Muscle of back (tissue), 11 donors: ENCODE data around the gene EOGT. TPM values are rescaled to one million over a fixed set of nuclear protein-coding genes. Genes with fewer than 3 reads are reported as not detected.
A peak's percentile ranks its signal among the peaks of the same experiment; 100 is the strongest.

Experiments used
- DNase-seq, 3 donors: peaks; one replicate each; pipeline versions ENCODE4 v3.0.0 to v3.0.0-alpha.2; 2013
- polyA plus RNA-seq, 10 donors: library from polyadenylated mRNA; unstranded; fragments of 120-200 nt; gene quantifications; one replicate each; pipeline ENCODE4 v1.2.1, GENCODE V29; 2013; ENCODE audit not compliant: insufficient read length in 10 of 10

Gene EOGT
- polyA plus RNA-seq, 10 donors: 12.9 to 26.6 (median 19.9) TPM

DNA sequence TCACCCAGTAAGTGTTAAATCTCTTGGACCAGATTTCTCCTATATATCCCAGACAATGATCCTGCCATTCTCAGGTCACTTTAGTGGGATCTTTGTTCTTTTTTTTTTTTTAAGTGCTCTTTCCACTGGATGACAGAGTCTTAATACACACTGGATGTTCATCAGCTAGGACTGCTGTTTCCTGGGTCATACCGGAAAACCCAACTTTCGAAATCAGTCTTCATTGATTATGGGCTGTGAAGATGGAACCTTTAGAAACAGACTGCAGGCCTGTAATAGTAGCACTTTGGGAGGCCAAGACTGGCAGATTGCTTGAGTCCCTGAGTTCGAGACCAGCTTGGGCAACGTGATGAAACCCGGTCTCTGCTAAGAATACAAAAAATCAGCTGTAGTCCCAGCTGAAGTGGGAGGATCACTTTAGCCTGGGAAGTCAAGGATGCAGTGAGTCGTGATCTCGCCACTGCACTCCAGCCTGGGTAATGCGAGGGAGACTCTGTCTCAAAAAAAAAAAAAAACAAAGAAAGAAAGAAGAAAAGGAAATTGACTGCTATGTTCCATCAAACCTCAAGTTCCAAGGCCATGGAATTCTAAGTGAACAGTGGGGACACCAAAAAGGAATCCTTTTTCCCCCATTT is 2.3 kb downstream of the EOGT start:
- DNase-seq: no peak

DNA sequence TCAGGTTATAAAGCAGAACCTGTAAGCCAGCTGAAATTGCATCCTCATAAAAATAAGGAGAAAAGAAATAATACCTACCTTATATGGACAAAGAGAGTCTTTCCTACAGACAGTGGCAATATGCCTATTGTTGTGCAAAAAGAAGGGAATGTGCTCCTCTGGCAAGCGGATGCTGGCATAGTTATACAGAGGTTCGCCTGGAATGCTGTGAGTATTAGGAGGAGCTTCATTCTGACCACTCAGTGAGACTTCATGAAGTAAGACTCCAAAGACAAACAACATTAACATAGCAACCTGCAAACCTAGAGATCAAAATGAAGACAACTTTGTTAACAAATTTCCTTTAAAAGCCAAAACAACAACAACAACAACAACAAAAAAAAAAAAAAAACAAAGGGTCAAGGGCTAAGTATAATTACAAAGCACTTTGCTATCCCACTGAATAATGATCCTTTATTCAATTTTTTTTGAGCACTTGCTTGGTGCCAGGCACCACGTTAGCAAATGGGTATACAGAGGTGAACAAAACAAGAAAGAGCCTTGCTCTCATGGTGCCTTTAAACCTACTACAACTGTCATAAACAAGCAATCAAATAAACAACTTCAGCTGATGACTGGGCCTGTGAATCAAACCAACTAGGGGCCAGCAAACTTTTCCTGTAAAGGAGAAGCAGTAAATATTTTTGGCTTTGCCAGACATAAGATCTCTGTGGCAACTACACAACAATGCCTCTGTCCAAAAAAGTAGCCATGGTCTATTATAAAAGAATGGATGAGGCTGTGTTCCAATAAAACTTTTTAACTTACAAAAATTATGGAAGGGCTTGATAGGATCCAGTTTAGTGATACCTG is 3.7 kb downstream of the EOGT start:
- peak; percentile 38 to 55 (median 48) for DNase-seq

DNA sequence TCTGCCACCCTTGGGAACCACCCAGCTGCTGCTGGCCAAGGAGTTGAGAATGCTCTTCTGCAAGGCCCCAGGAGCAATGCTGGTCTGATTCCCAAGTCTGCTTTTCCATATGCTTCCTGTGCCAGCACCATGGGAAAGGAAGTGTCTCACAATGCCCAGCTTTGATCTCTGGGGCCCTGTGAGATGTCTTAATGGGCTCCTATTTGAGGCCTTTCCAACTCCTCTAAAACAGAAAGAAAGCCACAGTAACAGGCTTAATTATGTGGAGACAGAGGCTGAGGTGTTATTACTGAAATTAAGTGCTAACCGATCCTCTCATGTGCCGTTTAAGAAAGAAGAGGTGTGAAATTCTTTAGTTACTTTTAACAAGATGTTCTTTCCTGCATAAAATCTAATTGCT is 4.5 kb downstream of the EOGT start:
- DNase-seq: no peak

DNA sequence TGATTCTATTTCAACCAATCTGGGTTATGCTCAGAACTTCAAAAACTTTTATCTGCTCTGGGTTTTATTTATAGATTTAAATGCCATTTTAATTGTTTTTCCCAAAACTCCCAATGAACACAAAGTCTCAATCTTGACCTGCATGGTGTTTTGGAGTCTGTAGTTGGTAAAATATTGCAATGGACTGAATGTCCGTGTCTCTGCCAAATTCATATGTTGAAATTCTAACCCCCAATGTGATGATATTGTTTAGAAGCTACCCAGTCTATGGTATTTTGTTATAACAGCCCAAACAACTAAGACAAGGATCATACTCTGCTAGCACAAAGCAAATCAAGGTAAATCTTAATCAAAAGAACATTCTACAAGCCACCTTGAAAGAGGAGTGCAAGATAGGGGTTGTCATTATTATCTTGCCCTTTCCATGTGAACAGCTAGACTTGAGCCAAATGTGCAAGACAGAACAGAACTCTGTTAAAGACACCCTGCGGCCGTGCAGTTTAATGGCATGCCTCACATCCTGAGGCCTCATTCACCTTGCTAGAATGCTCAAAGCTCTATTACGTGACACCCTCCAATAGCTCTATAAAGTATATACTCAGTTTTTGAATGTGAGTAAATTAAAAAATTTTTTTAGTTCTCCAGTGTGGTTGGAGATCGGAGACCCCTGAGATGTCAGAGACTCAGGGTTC is 7.5 kb downstream of the EOGT start:
- DNase-seq: no peak

DNA sequence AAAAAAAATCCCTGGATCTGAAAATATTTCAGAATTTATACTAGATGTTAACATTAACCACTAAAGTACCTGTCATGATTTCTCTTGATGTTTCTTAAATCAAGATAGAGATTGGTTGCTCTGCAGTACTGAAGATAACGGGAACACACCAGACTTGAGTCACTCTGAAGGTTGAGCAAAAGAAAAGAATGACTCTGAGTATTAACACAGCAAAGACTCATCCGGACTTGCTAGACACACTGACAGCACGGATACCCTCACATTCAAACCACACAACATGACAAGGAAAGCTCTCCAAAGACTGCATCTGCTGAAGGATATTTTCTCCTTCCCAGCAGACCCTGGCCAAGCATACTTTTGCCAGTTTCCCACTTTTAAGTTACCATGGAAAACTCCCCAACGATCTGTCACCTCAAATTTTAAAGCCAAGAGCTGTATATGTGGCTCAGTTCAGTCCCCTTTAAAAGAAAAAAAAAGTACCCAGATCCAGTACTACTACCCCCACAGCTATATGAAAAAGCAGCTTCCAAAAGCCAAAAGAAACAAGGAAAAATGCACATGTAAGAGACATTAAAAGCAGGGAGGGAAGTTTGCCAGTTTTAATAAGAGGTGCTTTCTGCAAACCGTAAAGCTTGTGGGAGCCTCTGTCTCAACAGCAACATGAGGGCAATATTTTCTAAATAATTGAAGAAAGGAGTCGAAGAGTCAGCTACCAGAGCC is 8.3 kb downstream of the EOGT start:
- DNase-seq: peak in 1 of 3 donors; percentile 49

DNA sequence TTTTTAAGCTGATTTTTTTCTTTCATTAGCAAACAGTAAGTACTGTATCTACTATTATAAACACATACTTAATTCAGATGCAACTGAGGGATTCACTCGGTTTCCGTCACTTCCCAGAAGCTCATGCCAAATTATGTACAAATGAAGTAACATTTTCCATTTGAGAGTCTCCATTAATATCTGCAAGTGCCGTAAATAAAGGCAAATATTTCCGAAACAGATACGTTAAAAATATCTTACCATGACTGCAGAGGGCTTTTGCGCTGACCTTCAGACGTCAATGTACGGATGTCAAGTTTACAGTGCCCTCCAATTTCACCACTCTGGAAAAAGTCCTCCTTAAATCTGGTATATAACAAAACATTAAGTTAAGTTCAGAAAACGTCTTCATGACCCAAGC is 9.3 kb downstream of the EOGT start:
- no peak for DNase-seq

DNA sequence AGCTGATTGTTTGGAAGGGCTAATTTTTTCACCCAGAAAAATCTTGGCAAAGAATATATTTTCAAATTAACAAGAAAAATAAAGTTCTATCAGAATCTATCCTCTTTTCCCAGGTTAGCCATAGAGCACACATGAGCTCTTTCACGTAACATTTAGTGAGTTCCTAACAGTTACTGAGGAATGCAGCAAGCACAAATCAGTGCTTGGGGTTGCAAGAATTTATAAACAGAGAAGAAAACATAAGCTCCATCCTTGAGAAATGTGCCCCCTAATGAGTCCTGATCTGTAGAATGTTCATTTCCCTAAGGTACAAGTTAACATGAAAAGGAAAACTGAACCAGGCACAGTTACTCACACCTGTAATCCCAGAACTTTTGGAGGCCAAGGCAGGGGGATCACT is 13.9 kb downstream of the EOGT start:
- DNase-seq: no peak

DNA sequence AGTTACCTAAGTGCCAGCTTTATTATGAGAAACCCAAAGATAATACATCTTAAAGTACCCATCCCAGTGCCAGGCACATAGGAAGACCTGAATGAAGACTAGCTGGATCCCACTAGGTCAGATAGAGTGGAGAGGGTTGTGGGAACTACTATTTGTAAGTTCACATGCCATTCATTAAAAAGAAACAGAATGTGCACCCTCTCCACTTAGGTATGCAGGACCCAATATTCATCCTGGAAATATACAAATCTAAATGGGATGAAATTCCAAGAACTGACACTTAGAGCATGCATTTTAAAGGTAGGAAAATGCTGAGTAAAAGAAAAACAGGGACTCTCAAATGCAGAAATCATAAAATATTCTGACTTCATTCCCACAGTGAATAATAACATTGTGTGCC is 14.3 kb downstream of the EOGT start:
- DNase-seq: no peak

DNA sequence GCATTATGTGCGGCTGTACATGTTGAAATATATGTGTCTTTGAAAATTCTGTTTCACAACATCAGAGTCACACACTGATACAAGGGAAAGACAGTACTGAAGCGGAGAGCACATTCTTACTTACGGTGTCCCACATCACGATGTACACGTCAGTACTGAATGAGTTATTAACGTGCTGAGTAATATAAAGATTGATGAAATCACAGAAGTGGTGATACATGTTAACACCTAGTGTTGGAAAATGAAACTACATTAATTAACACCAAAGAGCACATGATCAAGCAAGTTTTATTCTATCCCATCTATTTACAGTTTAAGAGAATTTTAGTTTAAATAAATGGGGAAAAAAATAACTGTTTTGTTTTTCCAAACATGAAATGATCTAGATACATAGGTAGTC is 15.6 kb downstream of the EOGT start:
- no peak for DNase-seq

DNA sequence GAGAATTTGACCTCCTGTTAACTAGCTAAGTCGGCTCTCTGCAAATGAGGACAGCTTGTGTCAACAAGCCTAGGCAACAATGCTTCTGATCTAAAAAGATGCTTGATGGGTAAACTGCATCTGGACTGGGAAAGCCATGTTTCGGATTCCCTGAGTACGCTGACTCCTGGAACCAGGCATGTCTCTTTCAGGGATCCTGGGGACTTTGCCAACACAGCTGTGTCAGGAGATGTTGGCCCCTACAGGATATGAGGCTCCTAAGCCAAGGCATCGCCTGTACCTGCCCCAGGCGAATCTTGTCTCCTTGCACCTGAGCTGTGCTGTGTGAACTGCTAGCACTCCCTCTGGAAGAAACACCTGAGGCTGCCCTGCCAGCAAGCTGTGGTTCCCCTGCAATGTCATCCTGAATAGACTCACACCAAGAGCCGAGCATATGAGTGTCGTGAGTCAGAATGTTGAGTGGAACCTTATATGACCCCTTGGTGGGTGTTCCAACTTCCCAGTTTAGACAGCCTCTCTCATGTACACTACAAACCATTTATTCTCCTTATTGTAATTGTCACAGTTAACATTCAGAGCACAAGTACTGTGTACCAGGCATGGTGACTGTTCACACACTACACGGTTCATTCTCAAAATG is 17.0 kb downstream of the EOGT start:
- no peak for DNase-seq

DNA sequence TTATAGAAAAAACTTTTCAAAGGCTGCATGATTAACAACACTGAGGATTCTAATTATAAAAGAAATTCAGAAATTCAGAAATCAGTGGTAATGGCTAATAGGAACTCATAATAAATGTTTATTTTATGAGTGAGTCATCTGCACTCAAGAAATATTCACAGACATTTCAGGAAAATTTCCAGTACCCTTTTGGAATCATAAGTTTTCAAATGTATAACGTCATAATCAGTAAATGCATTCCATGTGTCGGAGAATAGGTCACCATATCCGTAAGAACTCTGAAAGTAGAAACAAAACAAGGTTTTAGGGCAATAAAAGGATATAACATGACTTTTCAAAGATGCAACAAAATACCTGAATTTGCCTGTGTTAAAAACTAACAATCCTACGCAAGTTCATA is 24.7 kb downstream of the EOGT start:
- DNase-seq: no peak

DNA sequence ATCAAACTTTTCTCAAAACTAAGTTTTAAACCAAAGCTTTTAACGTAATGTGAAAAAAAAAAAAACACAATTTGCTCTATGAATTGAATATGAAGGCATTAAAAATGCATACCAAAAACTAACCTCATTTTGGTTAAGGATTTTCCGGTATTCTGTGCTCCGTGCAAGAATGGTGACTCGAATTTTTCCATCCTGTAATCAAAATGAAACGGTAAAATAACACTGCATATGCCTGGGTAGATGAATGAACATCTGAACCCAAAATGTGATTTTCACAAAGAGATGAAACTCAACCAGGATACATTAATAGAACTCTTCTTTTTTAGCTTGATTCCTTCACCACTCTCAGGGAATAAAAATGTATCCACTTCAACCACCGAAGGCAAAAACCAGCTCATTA is 26.2 kb downstream of the EOGT start:
- no peak for DNase-seq

DNA sequence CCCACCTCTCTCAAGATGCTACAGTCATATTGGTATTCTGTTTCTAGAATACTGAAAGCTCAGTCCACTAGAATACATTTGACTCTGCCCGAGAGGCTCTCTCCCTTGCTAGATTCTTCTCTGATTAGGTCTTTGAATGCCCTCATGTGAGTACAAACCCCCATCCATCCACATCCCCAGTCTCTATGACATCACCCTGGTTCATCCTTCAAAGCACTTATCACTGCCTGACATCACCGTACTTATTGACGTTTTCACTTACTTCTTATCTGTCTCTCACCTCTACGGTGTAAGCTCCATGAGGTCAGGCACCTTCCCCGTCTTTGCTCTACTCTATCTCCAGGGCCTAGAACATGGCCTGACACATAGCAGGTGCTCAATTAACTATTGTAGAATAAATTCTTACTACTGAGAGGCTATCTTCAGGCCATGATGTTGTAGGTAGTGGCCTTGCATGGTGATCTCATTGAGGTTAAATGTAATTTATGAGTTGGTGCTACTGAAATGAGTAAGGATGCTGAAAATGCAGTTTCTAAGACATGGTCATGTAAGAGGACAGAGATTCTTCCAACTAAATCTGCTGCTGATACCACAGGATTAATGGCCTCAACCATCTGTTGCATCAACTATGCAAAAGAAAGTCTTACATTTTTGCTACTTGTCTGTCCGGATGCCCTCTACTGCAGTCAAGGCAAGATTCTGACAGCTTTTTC is 26.8 kb downstream of the EOGT start:
- DNase-seq: no peak

DNA sequence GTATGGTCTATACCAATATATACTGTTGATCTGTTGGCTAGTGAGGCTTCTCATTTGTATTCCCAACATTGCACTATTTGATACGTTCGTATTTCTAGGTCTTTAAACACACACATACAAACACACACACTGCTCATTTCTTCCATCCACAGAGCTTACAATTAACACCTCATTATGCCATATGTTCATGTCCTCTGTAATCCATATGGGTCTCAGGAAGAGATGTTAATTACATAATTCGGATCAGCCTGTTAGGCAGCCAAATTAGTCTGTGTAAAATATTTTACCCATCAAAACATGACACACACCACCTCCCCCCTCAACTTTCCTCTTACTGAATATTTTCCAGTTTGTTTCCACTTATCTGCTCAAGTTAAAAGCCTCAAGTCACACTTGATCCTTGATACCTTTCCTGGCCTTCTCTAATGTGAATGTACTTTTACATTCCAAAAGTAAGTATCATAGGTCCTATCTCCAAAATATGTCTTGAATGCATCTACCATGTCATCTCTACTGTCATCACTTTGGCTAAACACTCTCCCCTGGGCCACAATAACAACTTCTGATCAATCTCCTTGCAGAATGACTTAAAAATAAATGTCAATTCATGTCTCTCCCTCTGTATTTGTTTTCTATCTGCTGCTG is 28.2 kb downstream of the EOGT start:
- DNase-seq: no peak

DNA sequence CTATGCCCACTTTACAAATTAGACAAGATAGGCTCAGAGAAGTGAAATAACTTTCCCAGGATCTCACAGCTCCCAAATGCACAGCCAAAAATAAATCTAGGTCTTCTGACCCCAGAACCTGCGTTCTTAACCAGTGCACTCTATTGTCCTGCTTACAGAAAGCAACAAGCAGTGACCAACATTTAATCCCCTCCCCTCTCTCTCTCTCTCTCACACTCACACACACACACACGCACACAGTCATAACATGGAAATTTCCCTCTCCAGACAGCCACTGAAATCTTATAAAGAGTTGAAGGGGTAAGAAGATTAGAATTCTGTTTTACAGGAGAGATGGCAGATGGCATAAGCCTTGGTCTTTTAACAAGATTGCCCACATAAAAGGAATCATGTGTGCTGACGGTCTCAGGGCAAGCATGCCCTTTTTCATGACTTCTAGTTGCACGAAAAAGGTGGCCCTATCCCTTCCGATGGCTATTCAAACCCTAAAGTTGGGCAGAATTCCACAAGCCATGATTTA is 29.4 kb downstream of the EOGT start:
- no peak for DNase-seq

DNA sequence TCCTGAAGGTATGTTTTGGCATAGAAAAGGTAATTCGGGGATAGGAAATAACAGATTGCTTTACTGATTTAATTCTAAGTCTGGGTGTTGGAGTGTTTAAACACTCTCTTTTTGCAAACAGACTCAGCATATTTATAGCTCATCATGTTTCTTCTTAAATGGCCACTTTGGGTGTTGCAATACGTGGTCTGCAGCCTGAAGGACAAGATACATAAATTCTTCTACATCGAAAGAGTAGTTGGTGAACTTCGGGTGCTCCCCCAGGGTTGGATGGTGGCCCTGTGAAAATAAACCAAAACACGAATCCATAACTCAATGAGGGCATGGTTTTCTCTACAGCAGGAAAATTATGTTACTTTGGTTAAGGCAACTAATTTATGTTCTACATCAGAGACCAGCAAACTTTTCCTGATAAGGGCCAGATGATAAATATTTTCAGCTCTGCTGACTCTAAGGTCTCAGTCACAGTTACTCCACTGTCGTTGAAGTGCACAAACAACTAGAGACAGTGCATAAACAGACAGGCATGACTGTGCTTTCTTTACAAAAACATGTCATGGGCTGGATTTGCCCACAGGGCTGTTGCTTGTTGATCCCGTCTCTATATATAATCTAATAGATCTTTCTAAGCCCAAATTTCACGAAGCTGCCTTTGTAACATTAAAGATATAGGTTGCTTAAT is 35.9 kb downstream of the EOGT start:
- DNase-seq: no peak

DNA sequence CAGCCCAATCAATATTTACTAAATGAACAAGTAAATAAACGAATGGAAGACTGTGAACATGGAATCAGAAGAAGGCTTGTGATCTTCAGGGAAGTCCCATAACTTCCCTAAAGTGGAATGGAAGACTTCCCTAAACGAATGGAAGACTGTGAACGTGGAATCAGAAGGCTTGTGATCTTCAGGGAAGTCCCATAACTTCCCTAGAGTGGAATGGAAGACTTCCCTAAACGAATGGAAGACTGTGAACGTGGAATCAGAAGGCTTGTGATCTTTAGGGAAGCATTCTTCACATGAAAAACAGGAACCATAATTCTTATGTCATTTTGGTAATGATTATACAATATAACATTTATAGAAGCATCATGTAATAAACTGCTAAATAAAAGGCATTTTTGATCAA is 38.8 kb downstream of the EOGT start:
- no peak for DNase-seq

DNA sequence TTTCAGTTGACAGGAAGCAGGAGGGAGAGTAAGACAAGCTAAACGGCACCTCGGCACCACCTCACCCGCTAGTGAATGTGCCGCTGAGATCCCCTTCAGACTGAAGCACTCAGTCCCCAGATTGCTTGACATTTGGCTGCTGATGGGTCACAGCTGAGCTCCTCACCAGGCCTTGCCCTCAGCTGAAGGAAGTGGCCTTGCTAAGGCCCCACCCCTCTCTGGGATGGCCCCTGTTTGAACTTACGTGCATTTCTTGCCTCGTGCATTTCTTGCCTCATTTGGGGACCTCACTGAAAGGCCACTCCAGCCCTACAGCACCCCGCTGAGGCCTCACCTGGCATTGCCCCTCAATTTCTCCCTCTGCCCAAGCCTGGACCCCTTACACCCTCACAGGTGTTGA is 39.8 kb downstream of the EOGT start:
- no peak for DNase-seq

DNA sequence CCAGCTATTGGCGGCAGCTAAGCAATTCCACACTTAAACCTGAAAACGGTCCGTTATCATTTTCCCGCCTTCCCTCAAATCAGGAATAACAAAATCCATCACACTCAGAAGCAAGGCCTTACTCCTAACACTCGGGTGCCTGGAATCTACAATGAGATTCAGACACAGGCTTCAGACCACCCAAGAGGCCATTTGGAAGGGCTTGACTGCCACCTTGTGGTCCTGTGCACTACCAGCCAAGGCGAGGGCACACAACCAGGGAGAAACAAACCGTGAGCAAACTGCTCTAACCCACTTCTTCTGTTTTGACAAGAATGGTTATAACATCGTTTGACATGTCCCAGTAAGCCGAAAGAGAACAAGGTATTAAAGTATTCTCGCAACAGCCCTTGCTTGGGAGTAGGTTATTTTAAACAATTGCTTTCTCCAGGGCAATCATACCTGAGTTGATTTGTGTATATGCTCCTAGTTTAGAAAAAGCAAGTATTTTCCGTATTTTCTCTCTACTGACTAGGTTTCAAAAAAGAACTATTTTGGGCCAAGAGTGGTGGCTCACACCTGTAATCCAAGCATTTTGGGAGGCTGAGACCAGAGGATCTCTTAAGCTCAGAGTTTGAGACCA is 41.0 kb downstream of the EOGT start:
- DNase-seq: peak; percentile 30 to 55 (median 35)
